Spleen (tissue), 3 donors: ENCODE data around the gene AFTPH.

Experiments
- POLR2A ChIP-seq, 3 donors: fragments of 450-650 bp; IDR thresholded peaks; one replicate each; pipeline ENCODE4 v1.5.1; 2017; ENCODE audit warnings: antibody characterized with exemption in 3 of 3, mild to moderate bottlenecking in 1 of 3
- POLR2AphosphoS5 ChIP-seq, 3 donors: sonication (generic); formaldehyde crosslinking; IDR thresholded peaks; one replicate each; pipeline ENCODE4 v1.5.1; 2017; ENCODE audit warnings: antibody characterized with exemption in 3 of 3

DNA sequence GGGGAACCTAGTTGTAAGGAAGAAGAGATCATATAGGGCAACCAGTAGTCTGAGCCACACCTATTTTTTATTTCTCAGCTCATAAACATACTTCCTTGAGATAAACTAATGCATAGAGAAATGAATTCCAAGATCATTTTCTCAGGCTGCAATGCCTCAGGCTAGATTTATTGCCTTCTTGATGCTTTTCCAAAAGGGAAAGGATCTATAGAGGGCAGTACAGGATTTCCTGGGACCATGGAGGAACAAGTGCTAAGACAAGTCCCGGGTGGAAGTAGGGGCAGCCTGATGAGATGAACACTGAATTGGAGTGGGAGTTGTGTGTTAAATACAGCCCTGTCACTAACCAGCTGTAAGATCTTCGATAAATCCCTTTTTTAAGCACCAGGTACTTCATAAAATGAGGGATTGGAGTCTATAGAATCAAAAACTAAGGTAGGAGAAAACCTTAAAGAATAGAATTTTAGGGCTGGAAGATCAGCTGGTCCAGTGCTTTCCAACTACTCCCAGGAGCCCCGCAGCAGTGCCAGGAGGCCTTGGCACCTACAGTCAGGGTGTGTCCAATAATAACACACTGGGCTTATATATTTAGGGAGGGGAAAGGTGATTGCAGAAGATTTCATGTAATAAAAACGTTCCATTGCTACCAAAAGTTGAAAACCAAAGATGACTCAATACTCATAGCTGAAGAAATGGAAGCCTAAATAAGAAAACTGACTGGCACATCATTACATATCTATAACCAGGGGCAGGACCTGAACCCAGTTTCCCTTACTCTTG, 71.5 kb downstream of the AFTPH start:
- TF ChIP-seq POLR2AphosphoS5 (IDR thresholded peaks at IDR 0.05) (no peak), POLR2A (IDR thresholded peaks at IDR 0.05) (no peak)
